Neural crest cell (in vitro differentiated cells): ENCODE measurements around the gene SPTAN1. TPM values are rescaled to one million over a fixed set of nuclear protein-coding genes. Genes with fewer than 3 reads are reported as not detected.

Source experiments
- DNase-seq: peaks from one replicate; pipeline ENCODE4 v3.0.0; 2021; ENCODE audit warnings: low read depth, mixed read lengths, low spot score
- H3K27ac Mint-ChIP-seq: one replicate; pipeline ENCODE4 v1.8.0; 2021; ENCODE audit warnings: mild to moderate bottlenecking, mixed read lengths; ENCODE audit not compliant: unreplicated experiment
- H3K27me3 Mint-ChIP-seq: 2 replicates; pipeline ENCODE4 v1.8.0; 2021; ENCODE audit warnings: low read depth, mild to moderate bottlenecking, mixed read lengths
- H3K36me3 Mint-ChIP-seq: 2 replicates; pipeline ENCODE4 v1.8.0; 2021; ENCODE audit warnings: low read depth, mild to moderate bottlenecking, mixed read lengths
- H3K4me1 Mint-ChIP-seq: 2 replicates; pipeline ENCODE4 v1.8.0; 2021; ENCODE audit warnings: mixed read lengths
- H3K4me3 Mint-ChIP-seq: one replicate; pipeline ENCODE4 v1.8.0; 2021; ENCODE audit warnings: mild to moderate bottlenecking, mixed read lengths
- H3K9me3 Mint-ChIP-seq: 2 replicates; pipeline ENCODE4 v1.8.0; 2021; ENCODE audit warnings: mixed read lengths
- CTCF ChIP-seq: fragments of 200-600 bp; sonication (generic); conservative IDR thresholded peaks from 2 replicates; pipeline ENCODE4 v1.5.0; 2021; ENCODE audit warnings: antibody characterized with exemption, mild to moderate bottlenecking
- total RNA-seq: library from RNA; stranded (reverse); gene quantifications from 2 replicates; pipeline ENCODE4 v1.2.1, GENCODE V29; 2021

The SPTAN1 gene
- total RNA-seq, 1 donor from 2014 or later = 289 TPM

GRCh38 chr9:128529191-128529590 is 23.2 kb upstream of the SPTAN1 start:
- Mint-ChIP-seq H3K27me3 (no peaks in the 10 kb centered on the region), H3K4me1 (no peaks in the 10 kb centered on the region), H3K27ac (peak overlapping the region; percentile 24), H3K9me3 (no peaks in the 10 kb centered on the region), H3K36me3 (peaks cover 5% of the 10 kb centered on the region), H3K4me3 (no peak overlapping the region)
- no peak for DNase-seq
- no peak for TF ChIP-seq CTCF

GRCh38 chr9:128532581-128532980 is 19.8 kb upstream of the SPTAN1 start:
- Mint-ChIP-seq H3K36me3 (peaks cover 8% of the 10 kb centered on the region), H3K9me3 (no peaks in the 10 kb centered on the region), H3K4me3 (no peak overlapping the region), H3K27me3 (no peaks in the 10 kb centered on the region), H3K27ac (peak overlapping the region; percentile 79), H3K4me1 (no peaks in the 10 kb centered on the region)
- DNase-seq = no peak
- no peak for TF ChIP-seq CTCF

DNA sequence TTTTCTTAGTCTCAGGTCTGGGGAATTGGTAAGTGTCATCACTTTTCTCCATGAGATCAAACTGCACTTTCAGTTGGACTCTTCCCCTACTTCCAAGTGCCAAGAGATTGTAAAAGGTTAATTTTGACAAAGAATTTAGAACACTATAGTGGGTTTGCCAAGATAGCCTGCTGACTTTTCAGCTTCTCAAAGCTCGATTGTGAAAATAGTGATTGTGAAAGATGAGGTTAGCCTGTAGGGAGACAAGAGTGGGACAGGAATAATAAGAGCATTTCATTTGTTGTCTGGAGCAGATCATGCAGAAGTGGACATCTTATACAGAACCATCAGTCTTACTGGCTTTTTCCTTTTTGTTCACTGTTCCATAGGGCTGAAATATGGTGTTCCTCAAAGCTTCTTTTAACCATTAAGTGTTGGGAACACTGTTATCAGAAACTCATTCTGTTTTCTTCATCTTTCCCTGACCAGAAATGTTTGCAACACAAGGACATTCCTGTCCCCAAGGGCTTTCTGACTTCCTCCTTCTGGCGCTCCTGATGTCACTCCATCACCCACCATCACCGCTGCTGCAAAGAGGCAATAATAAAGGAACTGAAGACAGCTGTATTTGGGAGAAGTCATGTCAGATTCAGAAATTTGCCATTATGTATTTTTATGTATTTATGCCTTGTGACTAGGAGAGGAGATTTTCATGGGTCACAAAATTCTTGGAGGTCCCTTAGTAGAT is 11.6 kb upstream of the SPTAN1 start:
- Mint-ChIP-seq H3K4me3 (no peak overlapping the region), H3K4me1 (no peaks in the 10 kb centered on the region), H3K36me3 (peaks cover 9% of the 10 kb centered on the region), H3K27me3 (no peaks in the 10 kb centered on the region), H3K27ac (no peak overlapping the region), H3K9me3 (no peaks in the 10 kb centered on the region)
- no peak for DNase-seq
- no peak for TF ChIP-seq CTCF

DNA sequence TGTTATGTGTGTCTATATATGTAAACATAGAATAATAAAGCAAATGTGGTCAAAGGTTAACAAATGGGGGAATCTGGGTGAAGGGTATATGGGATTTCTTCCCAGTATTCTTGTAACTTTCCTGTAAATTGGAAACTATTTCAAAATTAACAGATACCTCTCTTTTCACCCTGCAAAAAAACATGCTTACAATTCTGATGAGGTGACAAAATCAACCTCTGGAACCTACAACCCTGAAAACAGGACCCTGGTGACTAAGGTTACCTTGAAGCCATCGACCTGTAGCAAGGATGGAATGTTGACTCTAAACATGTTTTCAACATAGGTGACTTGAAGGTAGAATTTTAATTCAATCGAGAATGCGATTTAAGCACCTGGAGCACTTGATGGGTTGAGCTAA is 5.9 kb upstream of the SPTAN1 start:
- Mint-ChIP-seq H3K4me3 (no peak overlapping the region), H3K9me3 (no peaks in the 10 kb centered on the region), H3K4me1 (peaks cover 12% of the 10 kb centered on the region), H3K27me3 (no peaks in the 10 kb centered on the region), H3K27ac (no peak overlapping the region), H3K36me3 (peaks cover 3% of the 10 kb centered on the region)
- TF ChIP-seq CTCF = no peak
- no peak for DNase-seq

GRCh38 chr9:128548876-128549275 is 3.5 kb upstream of the SPTAN1 start:
- peak overlapping the region; percentile 43 for H3K4me3 Mint-ChIP-seq
- DNase-seq = no peak
- TF ChIP-seq CTCF = no peak
- H3K27me3 Mint-ChIP-seq = no peaks in the 10 kb centered on the region
- no peak overlapping the region for H3K27ac Mint-ChIP-seq
- H3K9me3 Mint-ChIP-seq = no peaks in the 10 kb centered on the region
- H3K36me3 Mint-ChIP-seq = no peaks in the 10 kb centered on the region
- H3K4me1 Mint-ChIP-seq = peaks cover 17% of the 10 kb centered on the region
